Measurements from ENCODE around the gene PRSS33. TPM values are rescaled to one million over a fixed set of nuclear protein-coding genes. Genes with fewer than 3 reads are reported as not detected.
A peak's percentile ranks its signal among the peaks of the same experiment; 100 is the strongest.

Gene PRSS33
- total and polyA plus RNA-seq, 4 donors, result 0.08 TPM; not detected in 3

DNA sequence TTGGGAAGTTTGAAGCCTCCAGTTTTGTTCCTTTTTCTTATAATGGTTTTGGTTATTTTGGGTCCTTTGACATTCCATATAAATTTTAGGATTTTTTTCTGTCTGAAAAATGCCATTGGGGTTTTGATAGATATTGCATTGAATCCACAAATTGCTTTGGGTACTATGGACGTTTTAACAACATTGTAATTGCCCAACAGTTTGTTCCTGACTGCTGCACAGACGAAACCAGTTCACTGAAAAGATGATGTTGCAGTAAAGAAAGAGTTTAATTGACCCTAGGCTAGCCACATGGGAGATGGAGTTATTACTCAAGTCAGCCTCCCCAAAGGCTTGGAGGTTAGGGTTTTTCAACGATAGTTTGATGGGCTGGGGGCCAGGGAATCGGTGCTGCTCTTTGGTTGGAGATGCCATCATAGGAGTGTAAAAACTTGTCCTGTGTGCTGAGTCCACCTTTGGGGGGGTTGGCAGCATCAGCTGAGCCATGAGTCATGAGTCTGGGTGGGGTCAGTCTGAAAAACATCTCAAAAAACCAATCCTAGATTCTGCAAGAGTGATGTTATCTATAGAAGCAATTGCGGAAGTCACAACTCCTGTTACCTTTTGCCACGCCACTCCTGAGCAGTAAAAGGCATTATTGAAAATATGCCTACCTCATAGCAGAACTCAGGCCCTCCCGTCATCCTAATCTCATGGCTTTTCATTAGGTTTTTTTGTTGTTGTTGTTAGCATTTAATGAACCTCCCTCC lies 8.2 kb upstream of the PRSS33 start:
- no peaks in the 10 kb centered on the region for H3K9me3 ChIP-seq (ENCODE audit: control insufficient read depth, low read length)

DNA sequence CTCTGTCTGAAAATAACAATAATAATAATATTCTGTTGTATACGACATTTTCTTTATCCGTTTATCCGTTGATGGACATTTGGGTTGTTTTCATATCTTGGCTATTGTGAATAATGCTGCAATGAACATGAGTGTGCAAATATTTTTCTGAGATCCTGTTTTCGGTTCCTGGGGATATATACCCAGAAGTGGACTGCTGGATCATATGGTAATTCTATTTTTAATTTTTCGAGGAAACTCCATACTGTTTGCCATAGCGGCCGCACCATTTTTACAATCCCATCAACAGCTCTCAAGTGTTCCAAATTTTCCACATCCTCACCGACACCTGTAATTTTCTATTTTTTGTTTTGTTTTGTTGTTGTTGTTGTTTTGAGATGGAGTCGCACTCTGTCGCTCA lies 5.6 kb upstream of the PRSS33 start:
- no peak overlapping the region for H3K27ac ChIP-seq (ENCODE audit: low read depth in 1 of 2, low read length in 2 of 2)
- DNase-seq, result no peak
- no peaks in the 10 kb centered on the region for H3K9me3 ChIP-seq (ENCODE audit: control insufficient read depth, low read length)
- H3K4me3 ChIP-seq (ENCODE audit: low read length in 2 of 2), result no peak overlapping the region
- H3K4me1 ChIP-seq (ENCODE audit: control insufficient read depth in 1 of 2, insufficient read depth in 2 of 2, low read length in 2 of 2), result no peaks in the 10 kb centered on the region
- peaks cover 0 to 1% of the 10 kb centered on the region in 2 donors for H3K27me3 ChIP-seq (ENCODE audit: control insufficient read depth in 1 of 2, insufficient read depth in 2 of 2, low read length in 1 of 2)
- H3K36me3 ChIP-seq (ENCODE audit: control insufficient read depth in 1 of 2, insufficient read depth in 2 of 2, low read length in 1 of 2), result no peaks in the 10 kb centered on the region
- ATAC-seq (ENCODE audit: low FRiP score), result no peak
- intact Hi-C loops (cut with DNase I), result no loop called here
- 84 to 88% methylated on average over 10 of the region's 10 CpGs for WGBS, 2 donors

More for the DNA sequence above, 8.2 kb upstream of the PRSS33 start:
- Histone ChIP-seq H3K36me3 (ENCODE audit: control insufficient read depth in 1 of 2, insufficient read depth in 2 of 2, low read length in 1 of 2) (no peaks in the 10 kb centered on the region), H3K27me3 (ENCODE audit: control insufficient read depth in 1 of 2, insufficient read depth in 2 of 2, low read length in 1 of 2) (peaks cover 0 to 1% of the 10 kb centered on the region in 2 donors), H3K4me3 (ENCODE audit: low read length in 2 of 2) (no peak overlapping the region), H3K27ac (ENCODE audit: low read depth in 1 of 2, low read length in 2 of 2) (no peak overlapping the region), H3K4me1 (ENCODE audit: control insufficient read depth in 1 of 2, insufficient read depth in 2 of 2, low read length in 2 of 2) (no peaks in the 10 kb centered on the region)
- DNase-seq (peak; percentile 19 to 46), ATAC-seq (ENCODE audit: low FRiP score) (no peak)
- WGBS, 2 donors, result 63 to 64% methylated on average over 7 of the region's 7 CpGs
- intact Hi-C loops (cut with DNase I), result no loop called here

DNA sequence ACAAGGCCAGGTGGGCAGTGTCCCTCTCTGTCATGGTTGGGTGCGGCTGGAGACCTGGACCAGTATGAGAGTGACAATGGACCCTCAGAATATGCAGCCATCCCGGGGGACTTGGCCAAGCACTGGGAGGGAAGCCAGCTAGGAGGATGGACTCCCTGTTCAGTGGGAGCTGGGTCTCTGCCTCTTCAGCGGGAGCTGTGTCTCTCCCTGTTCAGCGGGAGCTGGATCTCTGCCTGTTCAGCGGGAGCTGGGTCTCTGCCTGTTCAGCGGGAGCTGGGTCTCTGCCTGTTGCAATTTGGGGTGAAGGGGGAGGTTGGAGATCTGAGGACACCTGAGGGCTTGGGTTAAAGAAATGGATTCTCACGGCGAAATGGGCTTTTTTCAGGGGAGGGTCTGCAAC lies 3.8 kb upstream of the PRSS33 start:
- Histone ChIP-seq H3K9me3 (ENCODE audit: control insufficient read depth, low read length) (no peaks in the 10 kb centered on the region), H3K4me1 (ENCODE audit: control insufficient read depth in 1 of 2, insufficient read depth in 2 of 2, low read length in 2 of 2) (no peaks in the 10 kb centered on the region), H3K36me3 (ENCODE audit: control insufficient read depth in 1 of 2, insufficient read depth in 2 of 2, low read length in 1 of 2) (no peaks in the 10 kb centered on the region), H3K4me3 (ENCODE audit: low read length in 2 of 2) (no peak overlapping the region), H3K27me3 (ENCODE audit: control insufficient read depth in 1 of 2, insufficient read depth in 2 of 2, low read length in 1 of 2) (no peaks in the 10 kb centered on the region), H3K27ac (ENCODE audit: low read depth in 1 of 2, low read length in 2 of 2) (no peak overlapping the region)
- WGBS, 2 donors, result 75 to 76% methylated on average over 8 of the region's 8 CpGs
- ATAC-seq (ENCODE audit: low FRiP score), result no peak
- peak; percentile 13 to 28 for DNase-seq
- intact Hi-C loops (cut with DNase I), result no loop called here

DNA sequence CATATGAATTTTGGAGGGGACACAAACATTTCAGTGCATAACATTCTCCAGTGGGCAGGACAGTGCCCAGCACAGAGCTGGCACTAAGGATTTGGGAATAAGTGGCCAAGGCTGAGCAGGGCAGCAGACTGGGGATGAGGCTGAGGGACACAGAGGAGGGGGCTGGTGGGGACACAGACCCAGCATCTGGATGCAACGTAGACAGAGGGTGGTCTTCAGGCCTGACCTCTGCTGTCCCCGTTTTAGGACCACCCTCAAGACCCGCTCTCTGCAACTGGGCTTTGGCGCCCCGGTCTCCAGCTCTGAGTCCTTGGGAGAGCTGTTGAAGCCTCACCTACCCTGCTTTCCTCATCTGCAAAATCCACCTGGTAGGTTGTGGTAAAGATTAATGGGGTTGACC lies 3.3 kb upstream of the PRSS33 start:
- H3K27me3 ChIP-seq (ENCODE audit: control insufficient read depth in 1 of 2, insufficient read depth in 2 of 2, low read length in 1 of 2), result no peaks in the 10 kb centered on the region
- H3K4me1 ChIP-seq (ENCODE audit: control insufficient read depth in 1 of 2, insufficient read depth in 2 of 2, low read length in 2 of 2), result no peaks in the 10 kb centered on the region
- H3K36me3 ChIP-seq (ENCODE audit: control insufficient read depth in 1 of 2, insufficient read depth in 2 of 2, low read length in 1 of 2), result no peaks in the 10 kb centered on the region
- ATAC-seq (ENCODE audit: low FRiP score), result no peak
- H3K4me3 ChIP-seq (ENCODE audit: low read length in 2 of 2), result no peak overlapping the region
- no peaks in the 10 kb centered on the region for H3K9me3 ChIP-seq (ENCODE audit: control insufficient read depth, low read length)
- intact Hi-C loops (cut with DNase I), result no loop called here
- no peak overlapping the region for H3K27ac ChIP-seq (ENCODE audit: low read depth in 1 of 2, low read length in 2 of 2)
- peak; percentile 21 to 41 for DNase-seq
- WGBS, 2 donors, result 79 to 83% methylated on average over 4 to 5 of the region's 5 CpGs

DNA sequence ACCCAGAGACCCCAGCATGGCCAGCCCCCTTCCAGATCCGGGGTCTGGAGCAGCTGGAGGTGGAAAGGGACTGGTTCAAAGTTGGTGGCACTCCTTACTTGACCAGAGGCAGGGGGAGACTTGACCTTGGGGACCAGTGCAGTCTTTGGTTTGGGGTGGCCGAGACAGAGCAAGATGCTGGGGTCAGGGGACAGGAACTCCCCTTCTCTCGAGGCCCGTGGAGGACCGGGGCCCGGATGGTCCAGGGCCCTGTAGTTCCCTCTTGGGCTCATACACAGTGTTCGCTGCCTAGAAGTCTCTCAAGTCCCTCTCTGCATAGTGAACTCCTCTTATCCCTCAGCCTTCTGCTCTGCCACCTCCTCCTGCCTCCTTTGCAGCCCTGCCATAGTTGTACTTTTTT lies 601 bp upstream of the PRSS33 start:
- 19 to 35% methylated on average over 5 to 7 of the region's 7 CpGs for WGBS, 2 donors
- DNase-seq (peak; percentile 38 to 45), ATAC-seq (ENCODE audit: low FRiP score) (no peak)
- intact Hi-C loops (cut with DNase I), result no loop called here
- Histone ChIP-seq H3K4me3 (ENCODE audit: low read length in 2 of 2) (no peak overlapping the region), H3K27me3 (ENCODE audit: control insufficient read depth in 1 of 2, insufficient read depth in 2 of 2, low read length in 1 of 2) (no peaks in the 10 kb centered on the region), H3K36me3 (ENCODE audit: control insufficient read depth in 1 of 2, insufficient read depth in 2 of 2, low read length in 1 of 2) (no peaks in the 10 kb centered on the region), H3K4me1 (ENCODE audit: control insufficient read depth in 1 of 2, insufficient read depth in 2 of 2, low read length in 2 of 2) (no peaks in the 10 kb centered on the region), H3K9me3 (ENCODE audit: control insufficient read depth, low read length) (no peaks in the 10 kb centered on the region), H3K27ac (ENCODE audit: low read depth in 1 of 2, low read length in 2 of 2) (no peak overlapping the region)

DNA sequence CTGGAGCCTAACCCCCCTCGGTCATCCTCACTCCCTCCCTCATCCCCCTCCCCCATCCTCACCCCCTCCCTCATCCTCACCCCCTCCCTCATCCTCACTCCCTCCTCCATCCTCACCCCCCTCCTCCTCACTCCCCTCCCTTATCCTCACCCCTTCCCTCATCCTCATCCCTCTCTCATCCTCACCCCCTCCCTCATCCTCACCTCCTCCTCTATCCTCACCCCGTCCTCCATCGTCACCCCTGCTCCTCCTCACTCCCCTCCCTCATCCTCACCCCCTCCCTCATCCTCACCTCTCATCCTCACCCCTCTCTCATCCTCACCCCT lies 571 bp downstream of the PRSS33 start:
- ATAC-seq (ENCODE audit: low FRiP score), result no peak
- Histone ChIP-seq H3K9me3 (ENCODE audit: control insufficient read depth, low read length) (no peaks in the 10 kb centered on the region), H3K4me3 (ENCODE audit: low read length in 2 of 2) (no peak overlapping the region), H3K27ac (ENCODE audit: low read depth in 1 of 2, low read length in 2 of 2) (no peak overlapping the region), H3K27me3 (ENCODE audit: control insufficient read depth in 1 of 2, insufficient read depth in 2 of 2, low read length in 1 of 2) (no peaks in the 10 kb centered on the region), H3K4me1 (ENCODE audit: control insufficient read depth in 1 of 2, insufficient read depth in 2 of 2, low read length in 2 of 2) (no peaks in the 10 kb centered on the region), H3K36me3 (ENCODE audit: control insufficient read depth in 1 of 2, insufficient read depth in 2 of 2, low read length in 1 of 2) (no peaks in the 10 kb centered on the region)
- DNase-seq, result peak in 1 of 2 donors; percentile 12
- intact Hi-C loops (cut with DNase I), result no loop called here
- 47 to 51% methylated on average over 3 of the region's 3 CpGs for WGBS, 2 donors

DNA sequence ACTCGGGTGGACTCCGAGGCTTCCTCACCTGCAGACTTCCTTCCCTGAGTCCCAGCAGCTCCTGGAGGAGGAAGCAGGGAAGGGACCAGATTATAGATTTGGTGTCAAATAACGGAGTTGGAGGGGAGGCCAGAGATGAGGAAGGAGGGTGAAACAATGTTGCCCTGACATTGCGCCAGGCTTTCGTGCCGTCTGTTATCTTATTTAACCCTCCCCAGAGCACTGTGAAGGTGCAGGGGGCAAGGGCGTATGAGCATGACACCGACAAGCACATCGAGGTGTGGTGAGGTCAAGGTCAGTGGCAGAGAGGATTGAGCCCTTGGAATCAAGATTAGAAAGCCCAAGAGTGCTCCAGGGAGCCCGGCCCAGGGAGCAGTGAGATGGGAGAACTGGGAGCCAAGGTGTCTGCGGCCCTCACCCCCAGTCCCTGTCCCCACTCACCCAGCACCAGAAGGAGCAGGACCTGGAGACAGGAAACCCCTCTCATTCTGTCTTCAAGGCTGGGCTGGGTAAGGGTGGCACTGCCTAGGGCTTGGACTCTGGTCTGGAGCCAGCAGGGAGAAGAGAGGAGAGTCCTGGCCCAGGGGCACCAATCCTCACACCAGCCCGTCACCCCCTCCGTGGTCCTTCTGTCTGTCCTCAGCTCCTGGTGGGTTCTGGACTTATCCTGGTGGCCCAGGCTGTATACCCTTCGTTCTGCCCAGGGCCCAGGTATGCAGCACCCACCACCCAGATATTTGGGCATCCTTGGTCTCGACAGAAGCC lies 1.1 kb downstream of the PRSS33 start:
- intact Hi-C loops (cut with DNase I), result no loop called here
- Histone ChIP-seq H3K36me3 (ENCODE audit: control insufficient read depth in 1 of 2, insufficient read depth in 2 of 2, low read length in 1 of 2) (no peaks in the 10 kb centered on the region), H3K4me1 (ENCODE audit: control insufficient read depth in 1 of 2, insufficient read depth in 2 of 2, low read length in 2 of 2) (no peaks in the 10 kb centered on the region), H3K4me3 (ENCODE audit: low read length in 2 of 2) (no peak overlapping the region), H3K27me3 (ENCODE audit: control insufficient read depth in 1 of 2, insufficient read depth in 2 of 2, low read length in 1 of 2) (no peaks in the 10 kb centered on the region), H3K27ac (ENCODE audit: low read depth in 1 of 2, low read length in 2 of 2) (no peak overlapping the region), H3K9me3 (ENCODE audit: control insufficient read depth, low read length) (no peaks in the 10 kb centered on the region)
- ATAC-seq (ENCODE audit: low FRiP score), result no peak
- WGBS, 2 donors, result 64 to 66% methylated on average over 15 of the region's 15 CpGs
- peak; percentile 41 to 50 for DNase-seq

DNA sequence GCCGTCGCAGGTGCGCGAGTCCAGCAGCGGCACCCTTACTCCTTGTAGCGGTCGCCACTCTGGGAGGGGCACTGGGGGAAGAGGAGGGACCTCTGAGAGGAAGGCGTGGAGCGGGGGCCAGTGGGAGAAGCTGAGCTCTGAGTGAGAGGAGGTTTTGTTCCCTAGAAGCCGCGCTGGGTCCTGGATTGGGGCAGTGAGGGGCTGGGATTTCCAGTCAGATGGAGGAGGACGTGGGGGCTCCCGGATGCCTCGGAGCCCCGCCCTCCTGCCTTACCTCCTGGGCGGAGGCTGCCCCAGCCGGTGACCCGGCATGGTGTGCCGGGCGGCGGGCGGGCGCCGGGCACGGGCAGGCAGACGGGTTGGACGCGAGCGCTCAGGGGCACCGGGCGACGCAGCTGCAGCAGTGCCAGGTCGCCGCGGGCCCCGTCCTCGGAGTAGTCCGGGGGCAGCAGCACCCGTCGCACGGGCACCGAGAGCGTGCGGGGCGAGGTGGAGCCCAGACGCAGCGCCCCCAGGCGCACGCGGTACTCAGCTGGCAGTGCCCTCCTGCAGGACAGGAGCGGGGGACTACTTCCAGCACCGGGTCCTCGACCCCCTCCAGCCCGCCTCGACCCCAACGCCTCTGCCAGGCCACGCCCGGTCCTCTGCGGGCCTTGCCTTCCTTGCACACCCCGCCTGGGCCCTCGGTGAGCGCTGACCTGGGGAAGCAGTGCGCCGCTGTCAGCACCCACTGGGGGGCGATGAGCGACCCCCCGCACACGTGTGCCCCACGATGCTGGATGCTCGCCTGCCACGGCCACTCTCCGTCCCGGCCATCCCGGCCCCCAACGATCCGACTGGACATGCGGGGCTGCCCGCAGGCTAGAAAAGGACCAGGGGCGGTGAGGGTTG lies 2.0 kb downstream of the PRSS33 start:
- no peak overlapping the region for H3K27ac ChIP-seq (ENCODE audit: low read depth in 1 of 2, low read length in 2 of 2)
- 15 to 19% methylated on average over 50 to 79 of the region's 79 CpGs for WGBS, 2 donors
- no peaks in the 10 kb centered on the region for H3K36me3 ChIP-seq (ENCODE audit: control insufficient read depth in 1 of 2, insufficient read depth in 2 of 2, low read length in 1 of 2)
- no peak overlapping the region for H3K4me3 ChIP-seq (ENCODE audit: low read length in 2 of 2)
- H3K9me3 ChIP-seq (ENCODE audit: control insufficient read depth, low read length), result no peaks in the 10 kb centered on the region
- no peaks in the 10 kb centered on the region for H3K4me1 ChIP-seq (ENCODE audit: control insufficient read depth in 1 of 2, insufficient read depth in 2 of 2, low read length in 2 of 2)
- intact Hi-C loops (cut with DNase I), result no loop called here
- DNase-seq (peak; percentile 47 to 72), ATAC-seq (ENCODE audit: low FRiP score) (peak; percentile 31)
- H3K27me3 ChIP-seq (ENCODE audit: control insufficient read depth in 1 of 2, insufficient read depth in 2 of 2, low read length in 1 of 2), result no peaks in the 10 kb centered on the region

Measured in aorta (tissue), 5 donors.